ENCODE results near the gene OR52N5. TPM values are rescaled to one million over a fixed set of nuclear protein-coding genes. Genes with fewer than 3 reads are reported as not detected.
A peak's percentile ranks its signal among the peaks of the same experiment; 100 is the strongest.

OR52N5 gene
- total and polyA plus RNA-seq, 2 experiments from 2014 or later: not detected

DNA sequence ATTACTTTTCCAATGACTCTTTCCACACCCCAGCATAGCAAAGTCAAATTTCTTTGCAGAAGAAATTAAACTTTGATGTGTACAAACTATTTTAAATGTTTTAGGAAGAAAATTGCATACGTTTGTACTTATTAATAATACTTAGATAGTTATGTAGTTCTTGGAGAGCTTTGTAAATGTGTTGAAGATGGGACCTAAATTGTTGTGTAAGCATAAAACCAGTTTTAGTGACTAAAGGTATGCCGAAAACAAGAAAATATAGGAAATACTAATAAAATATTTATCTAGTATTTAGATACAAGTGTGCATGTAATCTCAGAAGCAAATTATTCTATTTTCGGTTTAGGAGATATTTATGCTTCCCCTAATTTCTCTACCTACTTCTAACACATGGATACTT is 33.3 kb downstream of the OR52N5 start:
- Histone ChIP-seq H3K9me2 (ENCODE audit: insufficient read depth) (no peaks in the 10 kb centered on the region; the same call in 1 of the 2 replicates), H3K27me3 (replicated peaks; ENCODE audit: insufficient read depth) (no peaks in the 10 kb centered on the region), H3K27ac (no peak overlapping the region), H3K9me3 (ENCODE audit: low read depth) (no peaks in the 10 kb centered on the region), H3K79me2 (ENCODE audit: insufficient read depth) (no peaks in the 10 kb centered on the region), H3F3A (ENCODE audit: insufficient read depth) (no peaks in the 10 kb centered on the region), H3K4me1 (ENCODE audit: insufficient read depth) (no peaks in the 10 kb centered on the region), H3K4me3 (no peak overlapping the region), H3K9ac (no peak overlapping the region), H3K4me2 (ENCODE audit: unreplicated experiment) (no peak overlapping the region), H4K20me1 (ENCODE audit: insufficient read depth) (no peaks in the 10 kb centered on the region), H3K36me3 (ENCODE audit: low read depth) (no peaks in the 10 kb centered on the region), H2AFZ (no peak overlapping the region)
- in situ Hi-C loops (cut with MboI): no loop called here
- 45 to 50% methylated on average over 3 of the region's 3 CpGs for WGBS, 2 experiments (ENCODE audit: low coverage in 1 of 2, low lambda C conversion rate in 2 of 2, missing lambda C conversion rate in 2 of 2)
- TF ChIP-seq EZH2 (IDR thresholded peaks at IDR 0.05; ENCODE audit: insufficient read depth, poor library complexity, severe bottlenecking): no peak
- no peak for TF ChIP-seq EZH2phosphoT487 (IDR thresholded peaks at IDR 0.05; ENCODE audit: insufficient read depth, low read depth)
- no peak for DNase-seq

DNA sequence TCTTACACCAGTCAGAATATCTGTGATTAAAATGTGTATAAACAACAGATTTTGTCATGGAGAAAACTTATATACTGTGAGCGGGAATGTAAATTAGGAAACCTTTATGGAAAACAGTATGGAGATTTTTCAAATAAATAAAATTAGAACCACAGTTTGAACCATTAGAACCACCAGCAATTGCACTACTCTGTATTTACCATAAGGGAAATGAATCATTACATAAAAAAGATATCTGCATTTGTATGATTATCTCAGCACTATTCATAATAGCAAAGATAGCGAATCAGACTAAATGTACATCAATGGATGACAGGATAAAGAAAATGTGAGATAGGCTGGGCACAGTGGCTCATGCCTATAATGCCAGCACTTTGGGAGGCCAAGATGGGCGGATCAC is 36.5 kb downstream of the OR52N5 start:
- no peak overlapping the region for H2AFZ ChIP-seq
- H3K9me2 ChIP-seq (ENCODE audit: insufficient read depth): no peaks in the 10 kb centered on the region; the same call in 1 of the 2 replicates
- H3K36me3 ChIP-seq (ENCODE audit: low read depth): no peaks in the 10 kb centered on the region
- no peaks in the 10 kb centered on the region for H3K4me1 ChIP-seq (ENCODE audit: insufficient read depth)
- H3K79me2 ChIP-seq (ENCODE audit: insufficient read depth): no peaks in the 10 kb centered on the region
- TF ChIP-seq EZH2 (IDR thresholded peaks at IDR 0.05; ENCODE audit: insufficient read depth, poor library complexity, severe bottlenecking) (no peak), EZH2phosphoT487 (IDR thresholded peaks at IDR 0.05; ENCODE audit: insufficient read depth, low read depth) (no peak)
- no peak overlapping the region for H3K4me2 ChIP-seq (ENCODE audit: unreplicated experiment)
- H3K4me3 ChIP-seq: no peak overlapping the region
- DNase-seq: no peak
- H3K27me3 ChIP-seq (replicated peaks; ENCODE audit: insufficient read depth): no peaks in the 10 kb centered on the region
- no peak overlapping the region for H3K9ac ChIP-seq
- H3K9me3 ChIP-seq (ENCODE audit: low read depth): no peaks in the 10 kb centered on the region
- no peak overlapping the region for H3K27ac ChIP-seq
- no peaks in the 10 kb centered on the region for H4K20me1 ChIP-seq (ENCODE audit: insufficient read depth)
- in situ Hi-C loops (cut with MboI): no loop called here
- 68 to 94% methylated on average over 3 of the region's 3 CpGs for WGBS, 2 experiments (ENCODE audit: low coverage in 1 of 2, low lambda C conversion rate in 2 of 2, missing lambda C conversion rate in 2 of 2)
- no peaks in the 10 kb centered on the region for H3F3A ChIP-seq (ENCODE audit: insufficient read depth)

DNA sequence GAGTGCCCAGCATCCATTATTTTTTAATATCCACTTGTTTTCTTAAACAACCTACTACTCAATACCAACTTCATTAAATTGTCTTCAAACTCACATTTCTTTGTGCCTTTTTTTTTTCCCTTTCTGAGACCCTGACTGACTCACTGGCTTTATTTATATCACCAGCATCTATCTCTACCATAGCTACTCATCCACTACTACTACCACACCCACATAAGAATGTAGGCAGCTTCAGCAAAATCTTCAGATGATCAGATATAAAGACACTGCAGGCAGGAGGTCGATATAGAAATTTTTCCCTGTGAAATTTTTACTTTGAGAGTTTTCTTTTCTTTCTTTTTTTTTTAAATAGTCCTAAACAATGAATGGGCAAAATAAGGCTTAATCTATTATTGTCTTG is 44.7 kb downstream of the OR52N5 start:
- no peak overlapping the region for H3K4me2 ChIP-seq (ENCODE audit: unreplicated experiment)
- H3K9me3 ChIP-seq (ENCODE audit: low read depth): no peaks in the 10 kb centered on the region
- in situ Hi-C loops (cut with MboI): no loop called here
- H3F3A ChIP-seq (ENCODE audit: insufficient read depth): no peaks in the 10 kb centered on the region
- H3K27me3 ChIP-seq (replicated peaks; ENCODE audit: insufficient read depth): no peaks in the 10 kb centered on the region
- H3K4me1 ChIP-seq (ENCODE audit: insufficient read depth): peaks cover 6% of the 10 kb centered on the region; the same call in 1 of the 2 replicates
- WGBS, 2 experiments (ENCODE audit: low coverage in 1 of 2, low lambda C conversion rate in 2 of 2, missing lambda C conversion rate in 2 of 2): 53 to 60% methylated on average over 1 of the region's 1 CpG
- no peaks in the 10 kb centered on the region for H3K9me2 ChIP-seq (ENCODE audit: insufficient read depth)
- H3K36me3 ChIP-seq (ENCODE audit: low read depth): no peaks in the 10 kb centered on the region
- H3K9ac ChIP-seq: no peak overlapping the region
- H3K27ac ChIP-seq: no peak overlapping the region
- no peak overlapping the region for H3K4me3 ChIP-seq
- H3K79me2 ChIP-seq (ENCODE audit: insufficient read depth): no peaks in the 10 kb centered on the region
- no peak for TF ChIP-seq EZH2 (IDR thresholded peaks at IDR 0.05; ENCODE audit: insufficient read depth, poor library complexity, severe bottlenecking)
- no peak for TF ChIP-seq EZH2phosphoT487 (IDR thresholded peaks at IDR 0.05; ENCODE audit: insufficient read depth, low read depth)
- no peaks in the 10 kb centered on the region for H4K20me1 ChIP-seq (ENCODE audit: insufficient read depth)
- H2AFZ ChIP-seq: no peak overlapping the region
- DNase-seq: no peak

DNA sequence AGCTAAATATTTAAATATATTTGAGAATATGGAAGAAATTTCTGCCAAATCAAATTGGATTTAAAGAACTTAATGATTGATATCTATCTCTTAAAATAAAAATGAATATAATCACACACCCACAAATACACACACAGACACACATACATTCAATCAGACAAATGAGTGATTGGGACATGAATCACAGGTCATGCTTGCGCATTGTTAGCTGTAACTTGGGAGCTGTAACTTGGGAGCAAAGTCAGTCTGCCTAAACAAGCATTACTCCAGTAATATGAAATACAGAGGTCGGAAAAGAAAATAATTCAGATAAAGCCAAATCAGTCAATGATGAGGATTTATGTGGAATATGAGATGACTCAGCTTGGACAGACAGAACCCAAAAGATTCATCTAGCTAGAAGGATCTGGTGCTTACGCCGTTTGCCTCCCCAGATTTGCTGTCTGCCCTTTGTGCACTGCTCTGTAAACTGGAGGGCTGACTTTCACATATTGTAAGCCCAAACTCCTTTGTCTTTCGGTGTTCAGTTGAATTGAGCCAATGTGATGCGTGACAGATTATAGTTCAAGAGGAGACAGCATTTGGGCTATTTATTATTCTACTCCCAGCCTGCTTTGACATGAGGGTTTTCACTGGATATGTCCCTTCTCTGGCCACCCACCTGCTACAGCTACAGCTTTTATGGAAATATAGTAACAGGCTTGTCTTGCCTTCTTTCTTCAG is 45.3 kb downstream of the OR52N5 start:
- Histone ChIP-seq H3F3A (ENCODE audit: insufficient read depth) (no peaks in the 10 kb centered on the region), H3K79me2 (ENCODE audit: insufficient read depth) (no peaks in the 10 kb centered on the region), H3K9ac (no peak overlapping the region), H3K9me3 (ENCODE audit: low read depth) (no peaks in the 10 kb centered on the region), H3K27me3 (replicated peaks; ENCODE audit: insufficient read depth) (no peaks in the 10 kb centered on the region), H3K27ac (no peak overlapping the region), H4K20me1 (ENCODE audit: insufficient read depth) (no peaks in the 10 kb centered on the region), H3K4me2 (ENCODE audit: unreplicated experiment) (no peak overlapping the region), H3K36me3 (ENCODE audit: low read depth) (no peaks in the 10 kb centered on the region), H2AFZ (no peak overlapping the region), H3K4me3 (no peak overlapping the region), H3K9me2 (ENCODE audit: insufficient read depth) (no peaks in the 10 kb centered on the region), H3K4me1 (ENCODE audit: insufficient read depth) (peaks cover 6% of the 10 kb centered on the region; the same call in 1 of the 2 replicates)
- TF ChIP-seq EZH2 (IDR thresholded peaks at IDR 0.05; ENCODE audit: insufficient read depth, poor library complexity, severe bottlenecking) (no peak), EZH2phosphoT487 (IDR thresholded peaks at IDR 0.05; ENCODE audit: insufficient read depth, low read depth) (no peak)
- in situ Hi-C loops (cut with MboI): no loop called here
- 69% methylated on average over 6 of the region's 6 CpGs for WGBS, 2 experiments (ENCODE audit: low coverage in 1 of 2, low lambda C conversion rate in 2 of 2, missing lambda C conversion rate in 2 of 2)
- peak; percentile 7 for DNase-seq
